Measurements from ENCODE around the gene C16orf74. TPM values are rescaled to one million over a fixed set of nuclear protein-coding genes. Genes with fewer than 3 reads are reported as not detected.

Gene C16orf74
- total RNA-seq, 1 donor from 2014 or later = 2.1 TPM

- H3K27me3 Mint-ChIP-seq (ENCODE audit: unreplicated experiment) = no peaks in the 10 kb centered on the region
- no peak for TF ChIP-seq CTCF (IDR thresholded peaks at IDR 0.05)
- H3K27ac Mint-ChIP-seq (ENCODE audit: unreplicated experiment) = no peak overlapping the region
- H3K9me3 Mint-ChIP-seq (ENCODE audit: unreplicated experiment) = no peaks in the 10 kb centered on the region
- no peaks in the 10 kb centered on the region for H3K36me3 Mint-ChIP-seq (ENCODE audit: unreplicated experiment)
- no peak overlapping the region for H3K4me3 Mint-ChIP-seq (ENCODE audit: unreplicated experiment)
- H3K4me1 Mint-ChIP-seq (ENCODE audit: unreplicated experiment) = peaks cover 5% of the 10 kb centered on the region
- DNase-seq (ENCODE audit: extremely low spot score, unreplicated experiment) = no peak
Observed at GRCh38 chr16:85738923-85739715, 11.8 kb downstream of the C16orf74 start.

- Mint-ChIP-seq H3K27me3 (ENCODE audit: unreplicated experiment) (no peaks in the 10 kb centered on the region), H3K4me3 (ENCODE audit: unreplicated experiment) (no peak overlapping the region), H3K4me1 (ENCODE audit: unreplicated experiment) (peaks cover 5% of the 10 kb centered on the region), H3K9me3 (ENCODE audit: unreplicated experiment) (no peaks in the 10 kb centered on the region), H3K36me3 (ENCODE audit: unreplicated experiment) (no peaks in the 10 kb centered on the region), H3K27ac (ENCODE audit: unreplicated experiment) (no peak overlapping the region)
- no peak for DNase-seq (ENCODE audit: extremely low spot score, unreplicated experiment)
- no peak for TF ChIP-seq CTCF (IDR thresholded peaks at IDR 0.05)
Observed at GRCh38 chr16:85736921-85737320, 14.0 kb downstream of the C16orf74 start.

- H3K4me1 Mint-ChIP-seq (ENCODE audit: unreplicated experiment) = peaks cover 5% of the 10 kb centered on the region
- TF ChIP-seq CTCF (IDR thresholded peaks at IDR 0.05) = no peak
- no peak for DNase-seq (ENCODE audit: extremely low spot score, unreplicated experiment)
- H3K9me3 Mint-ChIP-seq (ENCODE audit: unreplicated experiment) = no peaks in the 10 kb centered on the region
- H3K27ac Mint-ChIP-seq (ENCODE audit: unreplicated experiment) = no peak overlapping the region
- H3K27me3 Mint-ChIP-seq (ENCODE audit: unreplicated experiment) = no peaks in the 10 kb centered on the region
- H3K4me3 Mint-ChIP-seq (ENCODE audit: unreplicated experiment) = no peak overlapping the region
- no peaks in the 10 kb centered on the region for H3K36me3 Mint-ChIP-seq (ENCODE audit: unreplicated experiment)
Observed at GRCh38 chr16:85735946-85736345, 14.9 kb downstream of the C16orf74 start.

GRCh38 chr16:85735225-85735635, 15.7 kb downstream of the C16orf74 start:
- no peak for DNase-seq (ENCODE audit: extremely low spot score, unreplicated experiment)

More at GRCh38 chr16:85735225-85735635, 15.7 kb downstream of the C16orf74 start:
- H3K36me3 Mint-ChIP-seq (ENCODE audit: unreplicated experiment) = no peaks in the 10 kb centered on the region
- no peak for TF ChIP-seq CTCF (IDR thresholded peaks at IDR 0.05)
- H3K9me3 Mint-ChIP-seq (ENCODE audit: unreplicated experiment) = no peaks in the 10 kb centered on the region
- no peak overlapping the region for H3K27ac Mint-ChIP-seq (ENCODE audit: unreplicated experiment)
- peaks cover 5% of the 10 kb centered on the region for H3K4me1 Mint-ChIP-seq (ENCODE audit: unreplicated experiment)
- H3K27me3 Mint-ChIP-seq (ENCODE audit: unreplicated experiment) = no peaks in the 10 kb centered on the region
- no peak overlapping the region for H3K4me3 Mint-ChIP-seq (ENCODE audit: unreplicated experiment)

All from osteocyte (in vitro differentiated cells).